ENCODE measurements around the gene NUDT8.

Gene NUDT8

GRCh38 chr11:67666676-67667489 lies 37.1 kb upstream of the NUDT8 start:
- ATAC-seq: no peak
- TF ChIP-seq ZNF70 (CRISPR knock-in tag; IDR thresholded peaks at IDR 0.05): no peak
- no peak for TF ChIP-seq GLIS3 (CRISPR knock-in tag; IDR thresholded peaks at IDR 0.05)
- no peak for TF ChIP-seq POU6F1 (CRISPR knock-in tag; IDR thresholded peaks at IDR 0.05; ENCODE audit: borderline replicate concordance, low read depth)
- TF ChIP-seq ZNF565 (CRISPR knock-in tag; conservative IDR thresholded peaks at IDR 0.05; ENCODE audit: low read depth): no peak
- no peak for TF ChIP-seq ZC3H10 (CRISPR knock-in tag; IDR thresholded peaks at IDR 0.05)
- TF ChIP-seq TCF4 (CRISPR knock-in tag; IDR thresholded peaks at IDR 0.05; ENCODE audit: borderline replicate concordance): no peak
- no peak for TF ChIP-seq SNAI2 (CRISPR knock-in tag; IDR thresholded peaks at IDR 0.05)
- no peak for TF ChIP-seq ZFP30 (CRISPR knock-in tag; IDR thresholded peaks at IDR 0.05)
- no peak for TF ChIP-seq PPARA (CRISPR knock-in tag; IDR thresholded peaks at IDR 0.05; ENCODE audit: borderline replicate concordance)
- no peak for TF ChIP-seq CSRNP3 (CRISPR knock-in tag; IDR thresholded peaks at IDR 0.05)
- no peak for TF ChIP-seq ARNTL (CRISPR knock-in tag; IDR thresholded peaks at IDR 0.05; ENCODE audit: borderline replicate concordance, low read depth)
- no peak for TF ChIP-seq TSHZ2 (CRISPR knock-in tag; IDR thresholded peaks at IDR 0.05)
- TF ChIP-seq OSR1 (CRISPR knock-in tag; IDR thresholded peaks at IDR 0.05): no peak
- TF ChIP-seq PATZ1 (CRISPR knock-in tag; IDR thresholded peaks at IDR 0.05; ENCODE audit: borderline replicate concordance): no peak
- TF ChIP-seq TOX (CRISPR knock-in tag; IDR thresholded peaks at IDR 0.05; ENCODE audit: borderline replicate concordance): no peak
- no peak for TF ChIP-seq ESRRG (CRISPR knock-in tag; IDR thresholded peaks at IDR 0.05)
- no peak for TF ChIP-seq CREB5 (CRISPR knock-in tag; IDR thresholded peaks at IDR 0.05; ENCODE audit: low read depth)
- TF ChIP-seq CSDC2 (CRISPR knock-in tag; IDR thresholded peaks at IDR 0.05): no peak

GRCh38 chr11:67666303-67666645 lies 36.5 kb upstream of the NUDT8 start:
- ATAC-seq: no peak
- TF ChIP-seq CREB5 (CRISPR knock-in tag; IDR thresholded peaks at IDR 0.05; ENCODE audit: low read depth) (no peak), PATZ1 (CRISPR knock-in tag; IDR thresholded peaks at IDR 0.05; ENCODE audit: borderline replicate concordance) (no peak), RARB (CRISPR knock-in tag; IDR thresholded peaks at IDR 0.05) (no peak), TSHZ2 (CRISPR knock-in tag; IDR thresholded peaks at IDR 0.05) (no peak), ZNF8 (CRISPR knock-in tag; IDR thresholded peaks at IDR 0.05) (no peak), POU6F1 (CRISPR knock-in tag; IDR thresholded peaks at IDR 0.05; ENCODE audit: borderline replicate concordance, low read depth) (no peak), ARNTL (CRISPR knock-in tag; IDR thresholded peaks at IDR 0.05; ENCODE audit: borderline replicate concordance, low read depth) (no peak), ZNF70 (CRISPR knock-in tag; IDR thresholded peaks at IDR 0.05) (no peak), ZNF565 (CRISPR knock-in tag; conservative IDR thresholded peaks at IDR 0.05; ENCODE audit: low read depth) (no peak), ZFP3 (CRISPR knock-in tag; IDR thresholded peaks at IDR 0.05) (no peak), SNAI2 (CRISPR knock-in tag; IDR thresholded peaks at IDR 0.05) (no peak)

Data from SK-N-SH treated with all-trans-retinoic acid at 6 μM for 48 hours (cell line).